Epithelial cell of proximal tubule (primary cell): Measurements from ENCODE around the gene TUFM. TPM values are rescaled to one million over a fixed set of nuclear protein-coding genes. Genes with fewer than 3 reads are reported as not detected.
A peak's percentile ranks its signal among the peaks of the same experiment; 100 is the strongest.

Experiments
- DNase-seq: peaks from one replicate; pipeline ENCODE4 v3.0.0-alpha.2; 2011; ENCODE audit warnings: low read depth
- H3K4me3 ChIP-seq: 2 replicates; pipeline ENCODE4 v1.5.1; 2011; ENCODE audit warnings: low read depth, mild to moderate bottlenecking, low read length
- CTCF ChIP-seq: conservative IDR thresholded peaks from 2 replicates; pipeline ENCODE4 v1.5.1; 2012; ENCODE audit warnings: low read depth, mild to moderate bottlenecking, low read length
- total RNA-seq: library from RNA; depleted of rRNA; stranded (reverse); fragments of >200 nt; gene quantifications from 2 replicates; pipeline ENCODE4 v1.2.3, GENCODE V29; 2015

The TUFM gene
- total RNA-seq, 1 donor from 2014 or later: 174 TPM

DNA sequence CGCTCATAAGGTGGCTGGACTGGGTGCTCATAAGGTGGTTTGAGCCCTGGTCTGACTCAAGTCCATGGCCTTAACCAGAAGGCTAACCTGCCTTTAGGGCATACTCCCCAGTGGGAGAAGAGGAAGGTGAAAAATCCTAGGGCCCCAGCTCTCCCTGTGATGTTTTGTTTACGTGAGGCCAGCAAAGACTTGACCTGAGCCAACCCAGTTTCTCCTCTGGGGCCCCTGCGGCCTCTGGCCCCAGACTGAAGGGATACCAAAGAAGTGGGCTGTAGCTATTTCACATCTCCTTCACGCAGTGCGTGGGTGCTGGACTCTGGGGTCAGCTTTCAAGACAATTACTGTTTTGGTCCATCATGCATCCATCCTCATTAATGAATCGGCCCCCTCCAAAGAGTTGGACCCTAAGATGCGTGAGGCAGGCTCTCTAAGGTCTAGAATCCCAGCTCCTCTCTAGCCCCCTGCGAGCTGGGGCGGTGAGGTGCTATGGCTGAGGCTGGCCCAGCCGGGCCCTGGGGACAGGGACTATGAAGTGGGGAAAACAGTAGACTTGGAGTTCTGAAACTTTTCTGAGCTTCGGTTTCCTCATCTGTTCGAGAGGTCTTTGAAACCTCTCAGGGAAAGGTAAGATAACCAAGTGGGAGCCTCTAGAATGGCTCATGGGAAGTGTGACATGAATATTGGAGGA lies 19.0 kb upstream of the TUFM start:
- no peak for DNase-seq
- no peak for TF ChIP-seq CTCF
- peak overlapping the region; percentile 96 for H3K4me3 ChIP-seq

DNA sequence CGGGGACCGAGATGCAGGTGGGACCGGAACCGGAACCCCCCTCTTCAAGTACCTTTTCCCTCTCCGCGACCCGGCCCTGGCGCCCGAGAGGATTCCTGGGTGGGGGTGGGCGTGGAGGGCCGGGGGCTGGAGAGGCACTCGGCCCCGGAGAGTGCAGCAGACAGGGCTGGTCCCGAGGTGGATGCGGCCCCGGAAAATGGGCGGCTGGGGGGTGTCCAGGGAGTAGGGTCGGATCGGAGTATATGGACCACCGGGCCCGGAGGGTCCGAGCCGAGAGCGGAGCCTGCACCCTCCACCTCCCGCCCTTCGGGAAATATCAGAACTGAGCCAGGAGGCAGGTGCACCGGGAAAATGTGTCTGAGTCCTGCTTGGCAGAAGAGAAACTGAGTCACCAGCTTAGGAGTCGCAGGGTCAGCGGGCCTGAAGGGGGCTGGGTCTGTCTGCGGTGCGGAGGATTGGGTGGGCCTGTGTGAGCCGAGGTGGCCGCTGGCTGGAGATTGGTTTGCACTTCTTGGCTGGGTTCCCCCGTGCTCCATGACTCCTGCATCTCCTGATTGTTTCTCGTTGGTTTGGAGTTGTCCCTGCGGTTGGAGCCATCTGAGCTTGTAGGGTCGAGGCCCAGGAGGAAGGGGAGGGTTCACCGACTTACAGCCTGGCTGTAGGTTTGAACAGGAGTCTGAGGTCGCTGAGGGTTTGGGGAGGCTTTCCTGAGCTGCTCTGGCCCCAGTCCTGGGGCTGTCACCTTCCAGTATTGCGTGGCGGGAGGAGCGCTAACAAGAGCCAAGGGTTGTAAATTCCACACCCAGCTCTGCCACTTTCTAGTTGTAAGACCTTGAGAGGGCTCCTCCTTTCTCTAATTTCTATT lies 18.0 kb upstream of the TUFM start:
- peak overlapping the region; percentile 96 for H3K4me3 ChIP-seq
- DNase-seq: no peak
- no peak for TF ChIP-seq CTCF

DNA sequence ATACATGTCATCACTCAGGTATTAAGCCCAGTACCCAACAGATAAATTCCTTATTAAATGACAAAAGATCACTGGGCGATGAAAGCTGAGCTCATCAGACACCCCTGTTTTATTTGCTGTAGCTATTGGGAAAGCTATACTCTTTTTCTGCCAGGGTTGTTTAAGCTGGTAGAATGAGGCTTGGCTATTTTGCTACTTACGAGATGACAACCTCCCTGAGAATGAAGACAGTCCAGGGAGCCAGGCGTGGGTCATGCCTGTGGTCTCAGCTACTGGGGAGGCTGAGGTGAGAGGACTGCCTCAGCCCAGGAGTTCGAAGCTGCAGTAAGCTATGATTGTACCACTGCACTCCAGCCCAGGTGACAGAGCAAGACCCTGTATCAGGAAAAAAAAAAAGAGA lies 13.2 kb upstream of the TUFM start:
- no peak overlapping the region for H3K4me3 ChIP-seq
- no peak for TF ChIP-seq CTCF
- no peak for DNase-seq

GRCh38 chr16:28858421-28858820 lies 12.3 kb upstream of the TUFM start:
- no peak for DNase-seq
- H3K4me3 ChIP-seq: no peak overlapping the region
- no peak for TF ChIP-seq CTCF

GRCh38 chr16:28846933-28847273 lies 755 bp upstream of the TUFM start:
- TF ChIP-seq CTCF: no peak
- peak overlapping the region; percentile 91 for H3K4me3 ChIP-seq
- DNase-seq: no peak

- TF ChIP-seq CTCF: no peak
Observed at GRCh38 chr16:28845761-28846079, 428 bp downstream of the TUFM start.

More at GRCh38 chr16:28845761-28846079, 428 bp downstream of the TUFM start:
- no peak for DNase-seq
- peak overlapping the region; percentile 91 for H3K4me3 ChIP-seq
